SK-N-SH treated with all-trans-retinoic acid at 6 μM for 48 hours (cell line): ENCODE results near the gene SEMA5A.

Experiments used
- ATAC-seq: fragments of 200-7000 bp; cut with Tn5 transposase; 3 replicates; pipeline ENCODE4 v1.9.1; 2020; ENCODE audit warnings: mild to moderate bottlenecking, moderate library complexity
- ARNTL ChIP-seq: fragments of 450-650 bp; formaldehyde crosslinking; IDR thresholded peaks from 2 replicates; pipeline ENCODE4 v1.5.0; 2020; ENCODE audit warnings: low read depth, mild to moderate bottlenecking, moderate library complexity, borderline replicate concordance
- BACH2 ChIP-seq: fragments of 250-450 bp; sonication (Bioruptor Pico); IDR thresholded peaks from 2 replicates; pipeline ENCODE4 v1.9.0; 2021; ENCODE audit warnings: mild to moderate bottlenecking, borderline replicate concordance
- CREB5 ChIP-seq: fragments of 250-450 bp; sonication (Bioruptor Pico); IDR thresholded peaks from 2 replicates; pipeline ENCODE4 v1.5.1; 2020; ENCODE audit warnings: low read depth, mild to moderate bottlenecking, moderate library complexity
- CSDC2 ChIP-seq: fragments of 250-450 bp; sonication (Bioruptor Pico); IDR thresholded peaks from 2 replicates; pipeline ENCODE4 v1.5.0; 2020; ENCODE audit warnings: mild to moderate bottlenecking, moderate library complexity
- CSRNP3 ChIP-seq: fragments of 250-450 bp; sonication (Bioruptor Pico); IDR thresholded peaks from 2 replicates; pipeline ENCODE4 v1.5.1; 2021; ENCODE audit warnings: mild to moderate bottlenecking, moderate library complexity
- ESRRG ChIP-seq: fragments of 250-450 bp; sonication (Bioruptor Pico); IDR thresholded peaks from 2 replicates; pipeline ENCODE4 v1.6.1; 2021; ENCODE audit warnings: mild to moderate bottlenecking
- GLIS3 ChIP-seq: fragments of 250-450 bp; sonication (Bioruptor Pico); IDR thresholded peaks from 2 replicates; pipeline ENCODE4 v1.5.0; 2020; ENCODE audit warnings: mild to moderate bottlenecking, moderate library complexity
- ISL1 ChIP-seq: fragments of 250-450 bp; sonication (Bioruptor Pico); IDR thresholded peaks from 2 replicates; pipeline ENCODE4 v2.1.2; 2022; ENCODE audit warnings: mild to moderate bottlenecking, moderate library complexity
- OSR1 ChIP-seq: fragments of 250-450 bp; sonication (Bioruptor Pico); IDR thresholded peaks from 2 replicates; pipeline ENCODE4 v1.8.0; 2022; ENCODE audit warnings: moderate library complexity, mild to moderate bottlenecking, inconsistent platforms
- PATZ1 ChIP-seq: fragments of 250-450 bp; sonication (Bioruptor Pico); IDR thresholded peaks from 2 replicates; pipeline ENCODE4 v1.8.0; 2020; ENCODE audit warnings: mild to moderate bottlenecking, moderate library complexity, borderline replicate concordance
- POU6F1 ChIP-seq: fragments of 250-450 bp; sonication (Bioruptor Pico); IDR thresholded peaks from 2 replicates; pipeline ENCODE4 v1.8.0; 2021; ENCODE audit warnings: low read depth, mild to moderate bottlenecking, moderate library complexity, borderline replicate concordance
- PPARA ChIP-seq: fragments of 250-450 bp; sonication (Bioruptor Pico); IDR thresholded peaks from 2 replicates; pipeline ENCODE4 v1.5.0; 2020; ENCODE audit warnings: mild to moderate bottlenecking, borderline replicate concordance
- RARB ChIP-seq: fragments of 250-450 bp; sonication (Bioruptor Pico); IDR thresholded peaks from 2 replicates; pipeline ENCODE4 v1.8.0; 2021; ENCODE audit warnings: mild to moderate bottlenecking, moderate library complexity
- SNAI2 ChIP-seq: fragments of 250-450 bp; sonication (Bioruptor Pico); IDR thresholded peaks from 2 replicates; pipeline ENCODE4 v1.5.0; 2020; ENCODE audit warnings: mild to moderate bottlenecking, moderate library complexity
- TCF4 ChIP-seq: fragments of 250-450 bp; sonication (Bioruptor Pico); IDR thresholded peaks from 2 replicates; pipeline ENCODE4 v1.8.0; 2021; ENCODE audit warnings: mild to moderate bottlenecking, moderate library complexity, borderline replicate concordance
- TOX ChIP-seq: fragments of 250-450 bp; sonication (Bioruptor Pico); IDR thresholded peaks from 2 replicates; pipeline ENCODE4 v1.8.0; 2021; ENCODE audit warnings: mild to moderate bottlenecking, moderate library complexity, borderline replicate concordance
- TSHZ2 ChIP-seq: fragments of 250-450 bp; sonication (Bioruptor Pico); IDR thresholded peaks from 2 replicates; pipeline ENCODE4 v1.5.0; 2020; ENCODE audit warnings: mild to moderate bottlenecking, moderate library complexity
- ZC3H10 ChIP-seq: fragments of 250-450 bp; sonication (Bioruptor Pico); IDR thresholded peaks from 2 replicates; pipeline ENCODE4 v1.5.1; 2021; ENCODE audit warnings: mild to moderate bottlenecking, moderate library complexity
- ZFP30 ChIP-seq: fragments of 450-650 bp; formaldehyde crosslinking; IDR thresholded peaks from 2 replicates; pipeline ENCODE4 v1.5.0; 2022; ENCODE audit warnings: mild to moderate bottlenecking, moderate library complexity
- ZNF565 ChIP-seq: fragments of 450-650 bp; formaldehyde crosslinking; conservative IDR thresholded peaks from 2 replicates; pipeline ENCODE4 v1.5.0; 2020; ENCODE audit warnings: low read depth, mild to moderate bottlenecking, moderate library complexity
- ZNF70 ChIP-seq: fragments of 450-650 bp; formaldehyde crosslinking; IDR thresholded peaks from 2 replicates; pipeline ENCODE4 v1.5.0; 2020; ENCODE audit warnings: mild to moderate bottlenecking, moderate library complexity
- ZNF8 ChIP-seq: fragments of 450-650 bp; formaldehyde crosslinking; IDR thresholded peaks from 2 replicates; pipeline ENCODE4 v1.5.0; 2020; ENCODE audit warnings: mild to moderate bottlenecking, moderate library complexity

The SEMA5A gene

GRCh38 chr5:9140711-9141110, 405.2 kb downstream of the SEMA5A start:
- no peak for ATAC-seq
- TF ChIP-seq BACH2, result no peak
- no peak for TF ChIP-seq SNAI2 (CRISPR knock-in tag)
- TF ChIP-seq ARNTL, result no peak
- TF ChIP-seq TSHZ2 (CRISPR knock-in tag), result no peak
- no peak for TF ChIP-seq ZNF565
- no peak for TF ChIP-seq ESRRG (CRISPR knock-in tag)
- TF ChIP-seq ZNF70 (CRISPR knock-in tag), result no peak
- TF ChIP-seq POU6F1 (CRISPR knock-in tag), result no peak
- no peak for TF ChIP-seq RARB
- no peak for TF ChIP-seq TCF4 (CRISPR knock-in tag)
- no peak for TF ChIP-seq CREB5 (CRISPR knock-in tag)
- no peak for TF ChIP-seq OSR1 (CRISPR knock-in tag)
- TF ChIP-seq GLIS3, result no peak
- TF ChIP-seq PPARA (CRISPR knock-in tag), result no peak
- no peak for TF ChIP-seq TOX
- TF ChIP-seq ZNF8 (CRISPR knock-in tag), result no peak
- TF ChIP-seq CSRNP3 (CRISPR knock-in tag), result no peak
- no peak for TF ChIP-seq CSDC2 (CRISPR knock-in tag)
- no peak for TF ChIP-seq ISL1 (CRISPR knock-in tag)

GRCh38 chr5:9140202-9140601, 405.7 kb downstream of the SEMA5A start:
- no peak for TF ChIP-seq ESRRG (CRISPR knock-in tag)
- TF ChIP-seq GLIS3, result no peak
- TF ChIP-seq OSR1 (CRISPR knock-in tag), result no peak
- TF ChIP-seq ARNTL, result no peak
- TF ChIP-seq ZNF8 (CRISPR knock-in tag), result no peak
- no peak for TF ChIP-seq ZC3H10 (CRISPR knock-in tag)
- no peak for TF ChIP-seq PPARA (CRISPR knock-in tag)
- no peak for TF ChIP-seq ISL1 (CRISPR knock-in tag)
- TF ChIP-seq CSDC2 (CRISPR knock-in tag), result no peak
- TF ChIP-seq ZFP30 (CRISPR knock-in tag), result no peak
- TF ChIP-seq TOX, result no peak
- no peak for TF ChIP-seq SNAI2 (CRISPR knock-in tag)
- no peak for TF ChIP-seq ZNF565
- no peak for TF ChIP-seq RARB
- TF ChIP-seq ZNF70 (CRISPR knock-in tag), result no peak
- no peak for TF ChIP-seq CSRNP3 (CRISPR knock-in tag)
- no peak for TF ChIP-seq TSHZ2 (CRISPR knock-in tag)
- TF ChIP-seq PATZ1 (CRISPR knock-in tag), result no peak
- TF ChIP-seq TCF4 (CRISPR knock-in tag), result no peak
- ATAC-seq, result no peak
